GM10248 (cell line): Measurements from ENCODE around the gene RBM47.

Experiments used
- CTCF ChIA-PET: fragments of 300-600 bp; sonication (Branson Sonifier 250); formaldehyde crosslinking; extraction: SDS; loops from one replicate; lab custom pipeline; 2021; ENCODE audit warnings: antibody characterized with exemption; lab: Yijun Ruan, JAX
- POLR2A ChIA-PET: fragments of 350-650 bp; sonication (Branson Sonifier 250); formaldehyde crosslinking; extraction: SDS; loops from one replicate; lab custom pipeline; 2020; ENCODE audit warnings: antibody characterized with exemption; lab: Yijun Ruan, JAX
- DNase-seq: peaks from one replicate; pipeline ENCODE4 v3.0.0; 2012; ENCODE audit errors: extremely low spot score
- CTCF ChIP-seq: IDR thresholded peaks from 2 replicates; pipeline ENCODE4 v1.5.1; 2012; ENCODE audit warnings: mild to moderate bottlenecking, low read depth; ENCODE audit errors: extremely low read depth, missing control alignments, control extremely low read depth

RBM47 gene

GRCh38 chr4:40536032-40536431 lies 93.6 kb downstream of the RBM47 start:
- CTCF ChIA-PET, result no interaction called here
- DNase-seq, result peak; percentile 37
- POLR2A ChIA-PET, result no interaction called here
- no peak for TF ChIP-seq CTCF

- DNase-seq, result no peak
- POLR2A ChIA-PET, result no interaction called here
- CTCF ChIA-PET, result interaction anchor here (1.0 to 1.3 kb wide), 3 partner anchors 9 to 11 kb away, joined by 3 to 6 read pairs (median 4); no protein-coding TSS in a partner anchor
- TF ChIP-seq CTCF, result no peak
These were observed 98.0 kb downstream of the RBM47 start for GRCh38 chr4:40531636-40532023.

DNA sequence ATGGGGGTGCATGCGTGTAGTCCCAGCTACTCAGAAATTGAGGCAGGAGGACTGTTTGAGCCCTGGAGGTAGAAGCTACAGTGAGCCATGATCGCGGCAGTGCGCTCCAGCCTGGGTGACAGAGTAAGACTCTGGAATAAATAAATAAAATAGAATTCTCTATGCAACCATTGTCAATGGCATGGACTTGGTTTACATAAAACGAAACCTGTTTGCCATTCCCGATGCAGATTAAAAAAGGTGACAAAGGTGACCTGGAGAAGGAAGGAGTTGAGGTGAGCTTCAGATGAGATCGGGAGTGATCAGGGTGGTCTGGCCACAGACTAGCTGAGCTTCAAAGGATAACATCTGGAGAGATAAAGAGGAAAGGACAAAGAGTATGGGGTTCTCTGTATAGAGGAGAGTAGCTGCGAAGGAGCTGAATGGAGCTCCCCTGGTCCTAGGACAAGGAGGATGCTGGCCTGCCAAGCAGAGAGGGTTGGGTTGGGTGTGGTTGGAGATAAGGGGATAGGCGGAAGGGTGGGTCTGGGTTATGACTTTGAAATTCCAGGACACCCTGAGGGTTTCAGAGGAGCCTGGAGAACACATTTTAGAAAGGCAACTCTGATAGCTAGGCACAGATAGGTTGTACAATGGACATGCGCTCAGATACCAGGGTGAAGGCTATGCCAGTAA lies 98.6 kb downstream of the RBM47 start:
- ChIA-PET CTCF (interaction anchor here (1.0 to 1.5 kb wide), 4 partner anchors 9 to 72 kb away, joined by 3 to 6 read pairs (median 4); no protein-coding TSS in a partner anchor), POLR2A (no interaction called here)
- no peak for TF ChIP-seq CTCF
- no peak for DNase-seq

DNA sequence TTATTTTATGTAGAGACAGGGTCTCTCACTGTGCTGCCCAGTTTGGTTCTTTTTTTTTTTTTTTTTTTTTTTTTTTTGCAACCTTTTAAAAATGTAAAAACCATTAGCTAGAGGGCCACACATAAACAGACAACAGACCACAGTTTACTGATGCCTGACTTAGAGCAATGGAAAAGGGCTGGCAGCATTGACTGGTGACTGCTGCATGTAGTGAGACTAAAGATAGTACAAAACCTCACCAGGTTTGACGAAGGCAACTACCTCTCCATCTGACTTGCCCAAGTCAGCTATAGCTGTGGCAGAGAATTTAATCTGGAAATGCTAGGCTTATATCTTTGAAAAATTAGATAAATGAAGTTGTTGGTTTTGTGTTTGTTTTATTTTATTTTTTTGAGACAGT lies 102.9 kb downstream of the RBM47 start:
- TF ChIP-seq CTCF, result no peak
- no peak for DNase-seq
- ChIA-PET POLR2A (no interaction called here), CTCF (interaction anchor here (1.3 to 3.0 kb wide), 2 partner anchors 8 to 12 kb away, joined by 4 to 11 read pairs; no protein-coding TSS in a partner anchor)

DNA sequence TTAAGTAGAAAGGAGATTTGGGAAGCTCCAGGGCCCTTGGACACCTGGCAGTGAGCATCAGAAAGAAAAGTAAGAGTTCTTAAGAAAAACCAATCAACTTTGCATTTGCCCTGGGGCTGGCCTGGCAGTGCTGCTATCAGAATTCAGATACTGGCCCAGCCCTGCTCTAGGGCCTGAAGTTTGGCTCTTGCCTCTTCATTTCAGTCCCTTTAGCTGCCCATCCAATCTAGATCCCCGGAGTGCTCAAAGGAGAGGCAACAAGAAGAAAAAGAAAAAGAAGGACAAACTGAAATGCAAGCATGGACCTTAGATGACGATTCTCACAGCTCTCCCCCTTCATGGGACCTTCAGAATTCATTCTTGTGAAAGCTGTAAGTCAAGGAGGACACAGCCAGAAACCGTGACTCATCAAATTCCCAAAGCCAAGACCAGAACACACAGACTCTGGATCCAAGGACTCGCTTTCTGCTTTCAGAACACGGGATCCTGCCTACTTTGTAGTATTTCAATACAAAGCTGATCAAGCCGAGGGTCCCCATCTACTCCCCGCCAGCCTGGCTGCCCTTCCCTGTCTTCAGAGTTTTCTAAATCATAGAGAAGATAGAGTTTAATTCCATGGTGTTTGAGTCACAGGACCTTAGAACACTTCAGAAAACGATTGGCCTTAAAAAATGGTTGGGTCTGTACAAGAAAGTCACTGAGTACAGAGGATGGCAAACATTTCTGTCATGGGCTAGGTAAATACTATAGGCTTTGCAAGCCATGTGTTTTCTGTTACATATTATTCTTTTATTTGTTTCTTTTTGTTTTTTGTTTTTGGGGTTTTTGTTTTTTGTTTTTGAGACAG lies 103.7 kb downstream of the RBM47 start:
- POLR2A ChIA-PET, result interaction anchor here (0.6 kb wide), 1 partner anchor 951 kb away, joined by 4 read pairs; no protein-coding TSS in a partner anchor
- no peak for DNase-seq
- CTCF ChIA-PET, result interaction anchor here (1.0 to 3.0 kb wide), 3 partner anchors 11 to 38 kb away, joined by 3 to 11 read pairs (median 5); no protein-coding TSS in a partner anchor
- TF ChIP-seq CTCF, result no peak

GRCh38 chr4:40524366-40525041 lies 105.2 kb downstream of the RBM47 start:
- no peak for TF ChIP-seq CTCF
- ChIA-PET POLR2A (no interaction called here), CTCF (interaction anchor here (1.7 to 3.0 kb wide), 2 partner anchors 9 to 39 kb away, joined by 5 to 11 read pairs; no protein-coding TSS in a partner anchor)
- DNase-seq, result no peak
